ENCODE measurements around the gene SMAGP.

- no peak for TF ChIP-seq CTCF (IDR thresholded peaks at IDR 0.05)
- no peak for TF ChIP-seq POLR2A (IDR thresholded peaks at IDR 0.05)
- TF ChIP-seq EP300 (IDR thresholded peaks at IDR 0.05) = no peak
Observed at GRCh38 chr12:51200156-51200555, 70.1 kb downstream of the SMAGP start.

All from ovary (tissue), 3 donors.